Endothelial cell of umbilical vein (primary cell): ENCODE data around the gene SYT7. TPM values are rescaled to one million over a fixed set of nuclear protein-coding genes. Genes with fewer than 3 reads are reported as not detected.

Experiments
- BruUV-seq: library from RNA; stranded (reverse); fragments of 400-500 nt; replicated peaks from 2 replicates; lab custom pipeline; 2021; lab: Mats Ljungman, UMichigan
- CTCF ChIA-PET: fragments of 300-600, 350-600 bp; sonication (Branson Sonifier 250); formaldehyde crosslinking; loops from one replicate; lab custom pipeline; 2021; ENCODE audit warnings: antibody characterized with exemption, inconsistent platforms; lab: Charles Lee
- POLR2A ChIA-PET: fragments of 300-600, 350-600 bp; sonication (Branson Sonifier 250); formaldehyde crosslinking; loops from one replicate; lab custom pipeline; 2021; ENCODE audit warnings: antibody characterized with exemption, inconsistent platforms; lab: Charles Lee
- DNase-seq: peaks from one replicate; pipeline ENCODE4 v3.0.0-alpha.2; 2011; ENCODE audit warnings: low read depth, low spot score
- FAIRE-seq: peaks from 2 replicates; lab custom pipeline; 2011; peaks lifted over from hg19 to GRCh38; lab: Jason Lieb, UNC
- H2AFZ ChIP-seq: 2 replicates; pipeline ENCODE4 v1.6.0; 2012; ENCODE audit warnings: low read depth, low read length, control low read depth, inconsistent platforms
- H3K27ac ChIP-seq: 2 replicates; pipeline ENCODE4 v1.5.1; 2011; ENCODE audit warnings: low read depth, mild to moderate bottlenecking, control low read depth, low read length, moderate library complexity; ENCODE audit not compliant: insufficient read depth
- H3K27me3 ChIP-seq, 2 experiments: 2 replicates each; pipeline versions ENCODE4 v1.6.0 to v1.6.1; 2011; ENCODE audit warnings: low read length in 2 of 2, mixed read lengths in 1 of 2; ENCODE audit not compliant: control insufficient read depth in 2 of 2, insufficient read depth in 2 of 2
- H3K36me3 ChIP-seq, 2 experiments: 2 replicates in 1 of 2; 3 replicates in 1 of 2; pipeline ENCODE4 v1.5.1; 2011; ENCODE audit warnings: low read length in 2 of 2, mild to moderate bottlenecking in 1 of 2, moderate library complexity in 1 of 2; ENCODE audit not compliant: control insufficient read depth in 2 of 2, insufficient read depth in 2 of 2; ENCODE audit errors: extremely low read depth in 1 of 2
- H3K4me1 ChIP-seq: 3 replicates; pipeline ENCODE4 v1.5.1; 2011; ENCODE audit warnings: mild to moderate bottlenecking, low read length; ENCODE audit not compliant: control insufficient read depth, insufficient read depth; ENCODE audit errors: extremely low read depth
- H3K4me2 ChIP-seq: 2 replicates; pipeline ENCODE4 v1.6.1; 2011; ENCODE audit warnings: low read length, control low read depth, mixed read lengths; ENCODE audit not compliant: insufficient read depth
- H3K4me3 ChIP-seq, 3 experiments: fragments of 200-600 bp in 1 of 3; sonication (generic), shearing (Covaris generic) in 1 of 3; replicated peaks in 1 of 3; 2 replicates each; pipeline ENCODE4 v1.5.1; 2011 to 2016; ENCODE audit warnings: control low read depth in 3 of 3, low read length in 3 of 3, mild to moderate bottlenecking in 2 of 3, inconsistent platforms in 1 of 3, low read depth in 1 of 3, moderate library complexity in 1 of 3; ENCODE audit not compliant: insufficient read depth in 1 of 3
- H3K79me2 ChIP-seq: 2 replicates; pipeline ENCODE4 v1.6.0; 2012; ENCODE audit warnings: low read length, inconsistent platforms; ENCODE audit not compliant: control insufficient read depth, insufficient read depth
- H3K9ac ChIP-seq: replicated peaks from 2 replicates; pipeline ENCODE3; 2011; ENCODE audit warnings: low read length, control low read depth; ENCODE audit not compliant: insufficient read depth; ENCODE audit errors: extremely low read depth
- H3K9me1 ChIP-seq: replicated peaks from 3 replicates; pipeline ENCODE4 v1.6.0; 2011; ENCODE audit warnings: mild to moderate bottlenecking, low read length; ENCODE audit not compliant: control insufficient read depth, insufficient read depth; ENCODE audit errors: extremely low read depth
- H3K9me3 ChIP-seq: replicated peaks from 2 replicates; pipeline ENCODE4 v1.5.1; 2012; ENCODE audit warnings: low read length, inconsistent platforms; ENCODE audit not compliant: control insufficient read depth, insufficient read depth
- H4K20me1 ChIP-seq: replicated peaks from 2 replicates; pipeline ENCODE3; 2011; ENCODE audit warnings: mild to moderate bottlenecking, low read length; ENCODE audit not compliant: control insufficient read depth, insufficient read depth; ENCODE audit errors: extremely low read depth
- CTCF ChIP-seq, 2 donors: IDR thresholded peaks; 1 replicate in 1 of 2; 2 replicates in 1 of 2; pipeline ENCODE4 v1.5.1; 2011; ENCODE audit warnings: low read length in 2 of 2, mild to moderate bottlenecking in 2 of 2, moderate library complexity in 2 of 2, control low read depth in 1 of 2, inconsistent platforms in 1 of 2, low read depth in 1 of 2; ENCODE audit not compliant: insufficient read depth in 1 of 2; ENCODE audit errors: extremely low read depth in 1 of 2
- EZH2 ChIP-seq: IDR thresholded peaks from 2 replicates; pipeline ENCODE4 v1.6.1; 2012; ENCODE audit warnings: borderline replicate concordance, low read depth, mild to moderate bottlenecking, moderate library complexity, low read length, inconsistent platforms; ENCODE audit not compliant: severe bottlenecking
- FOS ChIP-seq: IDR thresholded peaks from 2 replicates; pipeline ENCODE4 v1.6.1; 2011; ENCODE audit warnings: mild to moderate bottlenecking, low read length, moderate library complexity, borderline replicate concordance; ENCODE audit not compliant: insufficient read depth
- GATA2 ChIP-seq: IDR thresholded peaks from 2 replicates; pipeline ENCODE4 v1.7.0; 2011; ENCODE audit warnings: low read depth, mild to moderate bottlenecking, moderate library complexity, mixed read lengths, low read length; ENCODE audit not compliant: insufficient read length, insufficient read depth
- JUN ChIP-seq: IDR thresholded peaks from 2 replicates; pipeline ENCODE4 v1.6.1; 2011; ENCODE audit warnings: borderline replicate concordance, low read depth; ENCODE audit not compliant: insufficient read length, insufficient read depth
- MYC ChIP-seq: IDR thresholded peaks from one replicate; pipeline ENCODE4 v1.6.1; 2011; ENCODE audit warnings: mild to moderate bottlenecking, low read depth, low read length
- POLR2A ChIP-seq: IDR thresholded peaks from 2 replicates; pipeline ENCODE4 v1.6.1; 2012; ENCODE audit warnings: low read depth, mild to moderate bottlenecking, control low read depth, low read length
- POLR2AphosphoS5 ChIP-seq: IDR thresholded peaks from 2 replicates; pipeline ENCODE4 v1.6.1; 2012; ENCODE audit warnings: low read depth, mild to moderate bottlenecking, control low read depth, low read length, moderate library complexity; ENCODE audit not compliant: insufficient read depth
- dilution Hi-C: fragments of 300-500 bp; cut with MboI; formaldehyde crosslinking; loops from one replicate; pipeline ENCODE4 v1.15.0; 2019; ENCODE audit warnings: low sequenced_read_pairs; ENCODE audit not compliant: extremely low pct_ligation_motif_present
- intact Hi-C: fragments of 100-400 bp; cut with micrococcal nuclease; formaldehyde crosslinking; loops from one replicate; pipeline ENCODE4 v1.10.0; 2022
- polyA plus RNA-seq, 4 experiments: library from polyadenylated mRNA; depleted of rRNA in 3 of 4; stranded (reverse) in 3 of 4; unstranded in 1 of 4; fragments of >200 nt; gene quantifications; 2 replicates each; pipeline versions ENCODE4 v1.2.1 to v1.2.3, GENCODE V29; 2011 to 2012; ENCODE audit warnings: missing spikeins in 1 of 4
- total RNA-seq: library from RNA; stranded (reverse); gene quantifications from 2 replicates; pipeline ENCODE4 v1.2.3, GENCODE V29; 2021
- TF ChIP-seq, protein P1 (sequence below): IDR thresholded peaks from 2 replicates; pipeline ENCODE4 v1.6.1; 2011; ENCODE audit not compliant: insufficient read depth, insufficient read length

The SYT7 gene
- total and polyA plus RNA-seq, 2 donors (not counting 3 experiments of a cell fraction or from before 2014, with no cell fraction given) = 0.08 to 0.55 TPM

- H3K9me1 ChIP-seq = no peaks in the 10 kb centered on the region
- no peak overlapping the region for H3K27ac ChIP-seq
- no peak overlapping the region for H2AFZ ChIP-seq
- peaks cover 0 to 3% of the 10 kb centered on the region in 2 experiments for H3K27me3 ChIP-seq
- dilution Hi-C loops (no loop called here), intact Hi-C loops (no loop called here)
- no peaks in the 10 kb centered on the region for H3K9me3 ChIP-seq
- no peaks in the 10 kb centered on the region for H3K79me2 ChIP-seq
- H3K9ac ChIP-seq = no peak overlapping the region
- BruUV-seq = no TSS peak
- H3K4me1 ChIP-seq = no peaks in the 10 kb centered on the region
- TF ChIP-seq GATA2 (no peak), POLR2A (no peak), POLR2AphosphoS5 (no peak), JUN (no peak), EZH2 (no peak), FOS (no peak), MYC (no peak), CTCF (IDR thresholded peaks at IDR 0.05; ENCODE audit: extremely low read depth in 1 of 2, insufficient read depth in 1 of 2, low read depth in 1 of 2, low read length in 2 of 2) (no peak)
- TF ChIP-seq, protein P1, sequence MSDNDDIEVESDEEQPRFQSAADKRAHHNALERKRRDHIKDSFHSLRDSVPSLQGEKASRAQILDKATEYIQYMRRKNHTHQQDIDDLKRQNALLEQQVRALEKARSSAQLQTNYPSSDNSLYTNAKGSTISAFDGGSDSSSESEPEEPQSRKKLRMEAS = no peak
- H4K20me1 ChIP-seq = no peaks in the 10 kb centered on the region
- no peak overlapping the region for H3K4me3 ChIP-seq
- CTCF ChIA-PET = no interaction called here
- FAIRE-seq (no peak), DNase-seq (no peak)
- H3K4me2 ChIP-seq = no peak overlapping the region
- no peaks in the 10 kb centered on the region for H3K36me3 ChIP-seq
- POLR2A ChIA-PET = no interaction called here
Measured at GRCh38 chr11:61571337-61571736, 9.5 kb downstream of the SYT7 start.
